K562 (cell line): ENCODE data around the gene EIF5. TPM values are rescaled to one million over a fixed set of nuclear protein-coding genes. Genes with fewer than 3 reads are reported as not detected.

ENCODE experiments used
- DPF2 ChIP-seq: fragments of 450-650 bp; IDR thresholded peaks from 2 replicates; pipeline ENCODE4 v1.6.1; 2016
- EZH2 ChIP-seq: IDR thresholded peaks from 2 replicates; pipeline ENCODE4 v1.6.1; 2012; ENCODE audit warnings: low read depth, mild to moderate bottlenecking, inconsistent platforms, low read length, borderline replicate concordance
- NCOA6 ChIP-seq: fragments of 450-650 bp; IDR thresholded peaks from 2 replicates; pipeline ENCODE4 v1.6.1; 2017; ENCODE audit warnings: mild to moderate bottlenecking
- SIRT6 ChIP-seq: IDR thresholded peaks from one replicate; pipeline ENCODE4 v1.6.1; 2012; ENCODE audit warnings: low read depth, mild to moderate bottlenecking, control low read depth, inconsistent platforms, low read length, moderate library complexity
- SLC30A9 ChIP-seq: fragments of 250-450 bp; sonication (Bioruptor Pico); IDR thresholded peaks from 2 replicates; pipeline ENCODE4 v1.8.0; 2022; ENCODE audit warnings: mild to moderate bottlenecking, moderate library complexity
- SNIP1 ChIP-seq: fragments of 450-650 bp; IDR thresholded peaks from 2 replicates; pipeline ENCODE4 v1.7.1; 2017; ENCODE audit warnings: low read depth, mild to moderate bottlenecking
- SREBF2 ChIP-seq: sonication (generic); formaldehyde crosslinking; IDR thresholded peaks from 2 replicates; pipeline ENCODE4 v1.4.0; 2020; ENCODE audit warnings: mild to moderate bottlenecking, missing genetic modification reagents
- YBX1 ChIP-seq: fragments of 450-650 bp; IDR thresholded peaks from 2 replicates; pipeline ENCODE4 v1.7.1; 2016; ENCODE audit warnings: mild to moderate bottlenecking
- ZNF143 ChIP-seq: sonication (generic); formaldehyde crosslinking; IDR thresholded peaks from 2 replicates; pipeline ENCODE4 v1.9.0; 2022; ENCODE audit warnings: mild to moderate bottlenecking, missing genetic modification reagents
- ZNF232 ChIP-seq: sonication (generic); formaldehyde crosslinking; IDR thresholded peaks from 2 replicates; pipeline ENCODE4 v1.8.0; 2022; ENCODE audit warnings: mild to moderate bottlenecking, missing genetic modification reagents
- polyA plus RNA-seq, 8 experiments: library from polyadenylated mRNA; depleted of rRNA in 4 of 8; stranded (reverse) in 5 of 8; unstranded in 3 of 8; fragments of >200 nt; fragmentation: Nextera tagmentation in 2 of 8; fragmentation: Illumina TruSeq in 1 of 8; extraction: Ambion mirVana in 2 of 8; extraction: Trizol in 1 of 8; gene quantifications; 2 replicates each; pipeline versions ENCODE4 v1.2.1 to v1.2.3, GENCODE V29; 2011 to 2014; ENCODE audit warnings: inconsistent platforms in 1 of 8, missing spikeins in 1 of 8
- total RNA-seq, 7 experiments: library from RNA; depleted of rRNA in 6 of 7; stranded (reverse); fragments of >200 nt in 6 of 7; fragmentation: Illumina TruSeq in 2 of 7; extraction: Trizol in 2 of 7; gene quantifications; 2 replicates each; pipeline versions ENCODE4 v1.2.1 to v1.2.3, GENCODE V29; 2011 to 2021; ENCODE audit warnings: low replicate concordance in 1 of 7
- TF ChIP-seq, protein P1 (sequence below): sonication (generic); formaldehyde crosslinking; IDR thresholded peaks from 2 replicates; pipeline ENCODE4 v1.8.0; 2023; ENCODE audit warnings: missing genetic modification reagents, mild to moderate bottlenecking, borderline replicate concordance
- TF ChIP-seq, protein P2 (sequence below): sonication (generic); formaldehyde crosslinking; IDR thresholded peaks from 2 replicates; pipeline ENCODE4 v1.8.0; 2022; ENCODE audit warnings: mild to moderate bottlenecking, missing genetic modification reagents, borderline replicate concordance
- TF ChIP-seq, protein P3 (sequence below): sonication (generic); formaldehyde crosslinking; IDR thresholded peaks from 2 replicates; pipeline ENCODE4 v1.8.0; 2022; ENCODE audit warnings: mild to moderate bottlenecking, low read depth, missing genetic modification reagents
- TF ChIP-seq, protein P4 (sequence below): sonication (generic); formaldehyde crosslinking; IDR thresholded peaks from 2 replicates; pipeline ENCODE4 v1.8.1; 2023; ENCODE audit warnings: mild to moderate bottlenecking, missing genetic modification reagents
- TF ChIP-seq, protein P5 (sequence below): fragments of 450-650 bp; IDR thresholded peaks from one replicate; pipeline ENCODE4 v1.6.1; 2018; ENCODE audit warnings: mild to moderate bottlenecking, moderate library complexity; ENCODE audit not compliant: partially characterized antibody

The EIF5 gene
- total and polyA plus RNA-seq, 9 of the 15 experiments (the other 6 are each of a cell fraction or from before 2014, with no cell fraction given): 92.7 to 442 (median 190) TPM

DNA sequence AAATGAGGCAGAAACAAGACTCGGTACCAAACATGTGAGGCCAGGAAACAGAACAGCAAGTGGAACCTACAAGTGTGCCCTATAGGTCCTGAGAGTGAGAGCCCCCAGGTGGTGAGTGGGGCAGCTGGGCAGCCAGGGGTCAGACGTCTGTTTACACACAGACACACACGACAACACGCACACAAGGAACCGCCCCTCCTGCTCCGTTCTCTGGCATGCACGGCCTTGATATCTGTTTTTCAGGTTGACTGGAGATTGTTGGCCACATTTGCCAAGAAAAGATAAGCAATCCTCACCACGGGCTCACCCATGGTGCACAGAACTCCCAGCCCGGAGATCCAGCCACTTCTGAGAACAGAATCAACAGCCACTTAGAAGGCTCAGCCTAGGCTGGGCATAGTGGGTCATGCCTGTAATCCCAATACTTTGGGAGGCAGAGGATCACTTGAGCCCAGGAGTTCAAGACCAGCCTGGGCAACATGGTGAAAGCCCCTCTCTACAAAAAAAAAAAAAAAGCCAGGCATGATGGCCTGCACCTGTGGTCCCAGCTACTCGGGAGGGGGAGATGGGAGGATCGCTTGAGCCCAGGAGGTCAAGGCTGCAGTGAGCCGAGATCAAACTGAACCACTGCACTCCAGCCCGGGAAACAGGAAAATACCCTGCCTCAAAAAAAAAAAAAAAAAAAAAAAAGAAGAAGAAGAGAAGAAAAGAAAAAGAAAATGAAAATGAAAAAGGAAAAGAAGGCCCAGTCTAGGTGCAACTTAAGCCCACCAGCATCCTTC is 19.4 kb upstream of the EIF5 start (continued):
- TF ChIP-seq, protein P1, sequence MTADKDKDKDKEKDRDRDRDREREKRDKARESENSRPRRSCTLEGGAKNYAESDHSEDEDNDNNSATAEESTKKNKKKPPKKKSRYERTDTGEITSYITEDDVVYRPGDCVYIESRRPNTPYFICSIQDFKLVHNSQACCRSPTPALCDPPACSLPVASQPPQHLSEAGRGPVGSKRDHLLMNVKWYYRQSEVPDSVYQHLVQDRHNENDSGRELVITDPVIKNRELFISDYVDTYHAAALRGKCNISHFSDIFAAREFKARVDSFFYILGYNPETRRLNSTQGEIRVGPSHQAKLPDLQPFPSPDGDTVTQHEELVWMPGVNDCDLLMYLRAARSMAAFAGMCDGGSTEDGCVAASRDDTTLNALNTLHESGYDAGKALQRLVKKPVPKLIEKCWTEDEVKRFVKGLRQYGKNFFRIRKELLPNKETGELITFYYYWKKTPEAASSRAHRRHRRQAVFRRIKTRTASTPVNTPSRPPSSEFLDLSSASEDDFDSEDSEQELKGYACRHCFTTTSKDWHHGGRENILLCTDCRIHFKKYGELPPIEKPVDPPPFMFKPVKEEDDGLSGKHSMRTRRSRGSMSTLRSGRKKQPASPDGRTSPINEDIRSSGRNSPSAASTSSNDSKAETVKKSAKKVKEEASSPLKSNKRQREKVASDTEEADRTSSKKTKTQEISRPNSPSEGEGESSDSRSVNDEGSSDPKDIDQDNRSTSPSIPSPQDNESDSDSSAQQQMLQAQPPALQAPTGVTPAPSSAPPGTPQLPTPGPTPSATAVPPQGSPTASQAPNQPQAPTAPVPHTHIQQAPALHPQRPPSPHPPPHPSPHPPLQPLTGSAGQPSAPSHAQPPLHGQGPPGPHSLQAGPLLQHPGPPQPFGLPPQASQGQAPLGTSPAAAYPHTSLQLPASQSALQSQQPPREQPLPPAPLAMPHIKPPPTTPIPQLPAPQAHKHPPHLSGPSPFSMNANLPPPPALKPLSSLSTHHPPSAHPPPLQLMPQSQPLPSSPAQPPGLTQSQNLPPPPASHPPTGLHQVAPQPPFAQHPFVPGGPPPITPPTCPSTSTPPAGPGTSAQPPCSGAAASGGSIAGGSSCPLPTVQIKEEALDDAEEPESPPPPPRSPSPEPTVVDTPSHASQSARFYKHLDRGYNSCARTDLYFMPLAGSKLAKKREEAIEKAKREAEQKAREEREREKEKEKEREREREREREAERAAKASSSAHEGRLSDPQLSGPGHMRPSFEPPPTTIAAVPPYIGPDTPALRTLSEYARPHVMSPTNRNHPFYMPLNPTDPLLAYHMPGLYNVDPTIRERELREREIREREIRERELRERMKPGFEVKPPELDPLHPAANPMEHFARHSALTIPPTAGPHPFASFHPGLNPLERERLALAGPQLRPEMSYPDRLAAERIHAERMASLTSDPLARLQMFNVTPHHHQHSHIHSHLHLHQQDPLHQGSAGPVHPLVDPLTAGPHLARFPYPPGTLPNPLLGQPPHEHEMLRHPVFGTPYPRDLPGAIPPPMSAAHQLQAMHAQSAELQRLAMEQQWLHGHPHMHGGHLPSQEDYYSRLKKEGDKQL (CRISPR knock-in tag): no peak
- TF ChIP-seq ZNF143 (CRISPR knock-in tag) (no peak), NCOA6 (no peak), SREBF2 (CRISPR knock-in tag) (no peak), DPF2 (peak; percentile 77), SNIP1 (no peak), EZH2 (no peak), ZNF232 (CRISPR knock-in tag) (no peak), SIRT6 (no peak), YBX1 (no peak), SLC30A9 (CRISPR knock-in tag) (no peak)
- TF ChIP-seq, protein P2, sequence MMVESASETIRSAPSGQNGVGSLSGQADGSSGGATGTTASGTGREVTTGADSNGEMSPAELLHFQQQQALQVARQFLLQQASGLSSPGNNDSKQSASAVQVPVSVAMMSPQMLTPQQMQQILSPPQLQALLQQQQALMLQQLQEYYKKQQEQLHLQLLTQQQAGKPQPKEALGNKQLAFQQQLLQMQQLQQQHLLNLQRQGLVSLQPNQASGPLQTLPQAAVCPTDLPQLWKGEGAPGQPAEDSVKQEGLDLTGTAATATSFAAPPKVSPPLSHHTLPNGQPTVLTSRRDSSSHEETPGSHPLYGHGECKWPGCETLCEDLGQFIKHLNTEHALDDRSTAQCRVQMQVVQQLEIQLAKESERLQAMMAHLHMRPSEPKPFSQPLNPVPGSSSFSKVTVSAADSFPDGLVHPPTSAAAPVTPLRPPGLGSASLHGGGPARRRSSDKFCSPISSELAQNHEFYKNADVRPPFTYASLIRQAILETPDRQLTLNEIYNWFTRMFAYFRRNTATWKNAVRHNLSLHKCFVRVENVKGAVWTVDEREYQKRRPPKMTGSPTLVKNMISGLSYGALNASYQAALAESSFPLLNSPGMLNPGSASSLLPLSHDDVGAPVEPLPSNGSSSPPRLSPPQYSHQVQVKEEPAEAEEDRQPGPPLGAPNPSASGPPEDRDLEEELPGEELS (CRISPR knock-in tag): peak; percentile 69; the same call in 1 of the 2 replicates
- TF ChIP-seq, protein P3, sequence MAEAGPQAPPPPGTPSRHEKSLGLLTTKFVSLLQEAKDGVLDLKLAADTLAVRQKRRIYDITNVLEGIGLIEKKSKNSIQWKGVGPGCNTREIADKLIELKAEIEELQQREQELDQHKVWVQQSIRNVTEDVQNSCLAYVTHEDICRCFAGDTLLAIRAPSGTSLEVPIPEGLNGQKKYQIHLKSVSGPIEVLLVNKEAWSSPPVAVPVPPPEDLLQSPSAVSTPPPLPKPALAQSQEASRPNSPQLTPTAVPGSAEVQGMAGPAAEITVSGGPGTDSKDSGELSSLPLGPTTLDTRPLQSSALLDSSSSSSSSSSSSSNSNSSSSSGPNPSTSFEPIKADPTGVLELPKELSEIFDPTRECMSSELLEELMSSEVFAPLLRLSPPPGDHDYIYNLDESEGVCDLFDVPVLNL: no peak
- TF ChIP-seq, protein P4, sequence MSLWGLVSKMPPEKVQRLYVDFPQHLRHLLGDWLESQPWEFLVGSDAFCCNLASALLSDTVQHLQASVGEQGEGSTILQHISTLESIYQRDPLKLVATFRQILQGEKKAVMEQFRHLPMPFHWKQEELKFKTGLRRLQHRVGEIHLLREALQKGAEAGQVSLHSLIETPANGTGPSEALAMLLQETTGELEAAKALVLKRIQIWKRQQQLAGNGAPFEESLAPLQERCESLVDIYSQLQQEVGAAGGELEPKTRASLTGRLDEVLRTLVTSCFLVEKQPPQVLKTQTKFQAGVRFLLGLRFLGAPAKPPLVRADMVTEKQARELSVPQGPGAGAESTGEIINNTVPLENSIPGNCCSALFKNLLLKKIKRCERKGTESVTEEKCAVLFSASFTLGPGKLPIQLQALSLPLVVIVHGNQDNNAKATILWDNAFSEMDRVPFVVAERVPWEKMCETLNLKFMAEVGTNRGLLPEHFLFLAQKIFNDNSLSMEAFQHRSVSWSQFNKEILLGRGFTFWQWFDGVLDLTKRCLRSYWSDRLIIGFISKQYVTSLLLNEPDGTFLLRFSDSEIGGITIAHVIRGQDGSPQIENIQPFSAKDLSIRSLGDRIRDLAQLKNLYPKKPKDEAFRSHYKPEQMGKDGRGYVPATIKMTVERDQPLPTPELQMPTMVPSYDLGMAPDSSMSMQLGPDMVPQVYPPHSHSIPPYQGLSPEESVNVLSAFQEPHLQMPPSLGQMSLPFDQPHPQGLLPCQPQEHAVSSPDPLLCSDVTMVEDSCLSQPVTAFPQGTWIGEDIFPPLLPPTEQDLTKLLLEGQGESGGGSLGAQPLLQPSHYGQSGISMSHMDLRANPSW (CRISPR knock-in tag): no peak
- TF ChIP-seq, protein P5, sequence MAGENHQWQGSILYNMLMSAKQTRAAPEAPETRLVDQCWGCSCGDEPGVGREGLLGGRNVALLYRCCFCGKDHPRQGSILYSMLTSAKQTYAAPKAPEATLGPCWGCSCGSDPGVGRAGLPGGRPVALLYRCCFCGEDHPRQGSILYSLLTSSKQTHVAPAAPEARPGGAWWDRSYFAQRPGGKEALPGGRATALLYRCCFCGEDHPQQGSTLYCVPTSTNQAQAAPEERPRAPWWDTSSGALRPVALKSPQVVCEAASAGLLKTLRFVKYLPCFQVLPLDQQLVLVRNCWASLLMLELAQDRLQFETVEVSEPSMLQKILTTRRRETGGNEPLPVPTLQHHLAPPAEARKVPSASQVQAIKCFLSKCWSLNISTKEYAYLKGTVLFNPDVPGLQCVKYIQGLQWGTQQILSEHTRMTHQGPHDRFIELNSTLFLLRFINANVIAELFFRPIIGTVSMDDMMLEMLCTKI: no peak
